Endothelial cell (in vitro differentiated cells): ENCODE data around the gene SPINK2. TPM values are rescaled to one million over a fixed set of nuclear protein-coding genes. Genes with fewer than 3 reads are reported as not detected.

ENCODE experiments used
- DNase-seq: peaks from one replicate; pipeline ENCODE4 v3.0.0; 2021; ENCODE audit warnings: low spot score
- H3K27ac Mint-ChIP-seq: one replicate; pipeline ENCODE4 v1.8.0; 2021; ENCODE audit warnings: mixed read lengths, inconsistent platforms; ENCODE audit not compliant: unreplicated experiment
- H3K27me3 Mint-ChIP-seq: one replicate; pipeline ENCODE4 v1.8.0; 2021; ENCODE audit warnings: mild to moderate bottlenecking, moderate library complexity, mixed read lengths, inconsistent platforms; ENCODE audit not compliant: unreplicated experiment
- H3K36me3 Mint-ChIP-seq: one replicate; pipeline ENCODE4 v1.8.0; 2021; ENCODE audit warnings: mild to moderate bottlenecking, low read depth, mixed read lengths, inconsistent platforms; ENCODE audit not compliant: unreplicated experiment
- H3K4me1 Mint-ChIP-seq: one replicate; pipeline ENCODE4 v1.8.0; 2021; ENCODE audit warnings: mild to moderate bottlenecking, mixed read lengths, inconsistent platforms; ENCODE audit not compliant: unreplicated experiment
- H3K4me3 Mint-ChIP-seq: one replicate; pipeline ENCODE4 v1.8.0; 2021; ENCODE audit warnings: mild to moderate bottlenecking, mixed read lengths, inconsistent platforms; ENCODE audit not compliant: unreplicated experiment
- H3K9me3 Mint-ChIP-seq: one replicate; pipeline ENCODE4 v1.8.0; 2021; ENCODE audit warnings: mixed read lengths, inconsistent platforms; ENCODE audit not compliant: unreplicated experiment
- total RNA-seq: library from RNA; stranded (reverse); fragmentation: NEBNext Ultra II Directional; extraction: Animal tissue kit (Norgen Biotek cat#: 25700); gene quantifications from one replicate; pipeline ENCODE4 v1.2.1, GENCODE V29; 2021; ENCODE audit not compliant: unreplicated experiment
- TF ChIP-seq, protein P1 (sequence below): fragments of 200-600 bp; sonication (generic); IDR thresholded peaks from one replicate; pipeline ENCODE4 v1.5.0; 2021; ENCODE audit warnings: antibody characterized with exemption; ENCODE audit not compliant: unreplicated experiment

The SPINK2 gene
- total RNA-seq, 1 donor from 2014 or later = not detected

DNA sequence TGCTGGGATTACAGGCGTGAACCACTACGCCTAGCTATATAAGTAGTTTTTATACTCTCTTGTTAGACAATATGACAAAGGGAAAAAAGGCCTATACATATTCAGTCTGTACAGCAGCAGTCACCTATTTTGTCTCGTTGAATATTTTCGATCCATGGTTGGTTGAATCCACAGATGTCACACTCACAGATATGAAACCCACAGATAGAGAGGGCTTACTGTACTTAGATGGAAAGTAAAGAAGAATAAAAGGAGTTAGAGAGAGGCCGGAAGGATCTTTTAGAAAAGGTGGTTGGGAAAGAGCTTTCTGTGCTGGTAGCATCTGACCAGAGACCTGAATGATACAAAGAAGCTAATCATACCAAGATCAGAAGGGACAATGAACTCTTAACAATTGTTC, 38.3 kb upstream of the SPINK2 start:
- no peaks in the 10 kb centered on the region for H3K4me1 Mint-ChIP-seq
- H3K27ac Mint-ChIP-seq = no peak overlapping the region
- peaks cover 3% of the 10 kb centered on the region for H3K27me3 Mint-ChIP-seq
- H3K4me3 Mint-ChIP-seq = no peak overlapping the region
- TF ChIP-seq, protein P1, sequence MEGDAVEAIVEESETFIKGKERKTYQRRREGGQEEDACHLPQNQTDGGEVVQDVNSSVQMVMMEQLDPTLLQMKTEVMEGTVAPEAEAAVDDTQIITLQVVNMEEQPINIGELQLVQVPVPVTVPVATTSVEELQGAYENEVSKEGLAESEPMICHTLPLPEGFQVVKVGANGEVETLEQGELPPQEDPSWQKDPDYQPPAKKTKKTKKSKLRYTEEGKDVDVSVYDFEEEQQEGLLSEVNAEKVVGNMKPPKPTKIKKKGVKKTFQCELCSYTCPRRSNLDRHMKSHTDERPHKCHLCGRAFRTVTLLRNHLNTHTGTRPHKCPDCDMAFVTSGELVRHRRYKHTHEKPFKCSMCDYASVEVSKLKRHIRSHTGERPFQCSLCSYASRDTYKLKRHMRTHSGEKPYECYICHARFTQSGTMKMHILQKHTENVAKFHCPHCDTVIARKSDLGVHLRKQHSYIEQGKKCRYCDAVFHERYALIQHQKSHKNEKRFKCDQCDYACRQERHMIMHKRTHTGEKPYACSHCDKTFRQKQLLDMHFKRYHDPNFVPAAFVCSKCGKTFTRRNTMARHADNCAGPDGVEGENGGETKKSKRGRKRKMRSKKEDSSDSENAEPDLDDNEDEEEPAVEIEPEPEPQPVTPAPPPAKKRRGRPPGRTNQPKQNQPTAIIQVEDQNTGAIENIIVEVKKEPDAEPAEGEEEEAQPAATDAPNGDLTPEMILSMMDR = no peak
- H3K36me3 Mint-ChIP-seq = no peaks in the 10 kb centered on the region
- no peaks in the 10 kb centered on the region for H3K9me3 Mint-ChIP-seq
- no peak for DNase-seq

DNA sequence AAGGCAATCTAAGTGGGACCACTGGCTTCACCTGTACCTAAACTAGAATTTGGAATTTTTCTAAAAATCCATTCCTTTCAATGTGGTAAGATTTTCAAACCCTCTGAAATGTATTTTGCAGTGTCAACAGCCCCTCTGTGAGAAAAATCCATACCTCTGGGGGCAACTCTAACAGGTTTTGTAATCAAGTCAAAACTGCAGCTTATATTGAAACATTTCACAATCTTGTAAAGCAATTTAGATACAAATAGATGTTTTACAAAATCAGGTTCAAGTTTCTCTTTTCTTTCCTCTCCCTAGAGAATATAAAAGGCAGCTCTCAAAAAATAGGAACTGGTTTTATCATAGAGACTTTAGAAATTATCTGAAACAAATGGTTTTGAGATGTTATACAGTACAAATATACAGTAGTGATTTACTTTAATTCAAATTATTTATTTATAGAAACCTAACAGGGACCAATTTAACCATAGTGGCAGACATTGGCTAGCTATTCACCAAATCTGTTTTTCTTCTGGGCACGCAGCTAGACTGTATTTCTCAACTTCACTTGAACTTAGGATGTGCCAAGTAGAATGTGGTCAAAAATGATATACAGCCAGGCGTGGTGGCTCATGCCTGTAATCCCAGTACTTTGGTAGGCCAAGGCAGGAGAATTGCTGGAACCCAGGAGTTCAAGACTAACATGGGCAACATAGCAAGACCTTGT, 36.3 kb upstream of the SPINK2 start:
- Mint-ChIP-seq H3K9me3 (no peaks in the 10 kb centered on the region), H3K4me3 (no peak overlapping the region), H3K27ac (no peak overlapping the region), H3K27me3 (peaks cover 3% of the 10 kb centered on the region), H3K4me1 (no peaks in the 10 kb centered on the region), H3K36me3 (no peaks in the 10 kb centered on the region)
- TF ChIP-seq, protein P1 = no peak
- DNase-seq = no peak

DNA sequence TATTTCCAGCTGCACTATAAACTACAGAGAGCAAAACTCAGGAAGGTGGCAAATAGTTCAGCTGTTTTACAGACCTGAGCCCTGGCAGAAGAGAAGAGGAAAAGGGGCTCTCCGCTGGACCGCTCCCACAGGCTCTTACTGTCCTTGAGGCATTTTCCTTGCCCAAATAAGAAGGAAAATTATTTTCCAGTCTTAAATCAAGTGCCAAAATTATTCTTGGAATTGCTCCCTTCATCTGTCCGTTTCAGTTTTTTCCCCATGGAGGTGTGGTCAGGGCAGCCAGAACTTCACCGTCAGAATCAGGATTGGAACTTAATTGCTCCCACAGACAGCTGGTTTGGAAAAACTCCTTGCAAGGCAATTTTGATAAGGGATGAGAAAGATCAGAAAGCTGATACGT, 35.2 kb upstream of the SPINK2 start:
- Mint-ChIP-seq H3K36me3 (no peaks in the 10 kb centered on the region), H3K27me3 (peaks cover 3% of the 10 kb centered on the region), H3K27ac (no peak overlapping the region), H3K9me3 (no peaks in the 10 kb centered on the region), H3K4me1 (no peaks in the 10 kb centered on the region), H3K4me3 (no peak overlapping the region)
- no peak for DNase-seq
- TF ChIP-seq, protein P1 = no peak

DNA sequence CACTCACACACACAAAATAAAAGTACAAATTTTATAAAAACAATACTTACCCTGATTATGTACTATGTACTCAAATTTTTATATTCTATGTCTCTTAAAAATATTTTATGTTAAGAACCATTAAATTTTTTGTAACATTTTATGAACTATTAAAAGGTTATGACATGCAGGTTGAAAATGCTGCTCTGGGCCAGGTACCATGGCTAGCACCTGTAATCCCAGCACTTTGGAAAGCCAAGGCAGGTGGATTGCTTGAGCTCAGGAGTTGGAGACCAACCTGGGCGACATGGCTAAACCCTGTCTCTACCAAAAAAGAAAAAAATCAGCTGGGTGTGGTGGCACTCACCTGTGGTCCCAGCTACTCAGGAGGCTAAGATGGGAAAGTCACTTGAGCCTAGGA, 29.4 kb upstream of the SPINK2 start:
- TF ChIP-seq, protein P1 = no peak
- no peak overlapping the region for H3K4me3 Mint-ChIP-seq
- no peaks in the 10 kb centered on the region for H3K9me3 Mint-ChIP-seq
- no peak for DNase-seq
- no peak overlapping the region for H3K27ac Mint-ChIP-seq
- H3K27me3 Mint-ChIP-seq = peaks cover 5% of the 10 kb centered on the region
- no peaks in the 10 kb centered on the region for H3K36me3 Mint-ChIP-seq
- H3K4me1 Mint-ChIP-seq = no peaks in the 10 kb centered on the region

DNA sequence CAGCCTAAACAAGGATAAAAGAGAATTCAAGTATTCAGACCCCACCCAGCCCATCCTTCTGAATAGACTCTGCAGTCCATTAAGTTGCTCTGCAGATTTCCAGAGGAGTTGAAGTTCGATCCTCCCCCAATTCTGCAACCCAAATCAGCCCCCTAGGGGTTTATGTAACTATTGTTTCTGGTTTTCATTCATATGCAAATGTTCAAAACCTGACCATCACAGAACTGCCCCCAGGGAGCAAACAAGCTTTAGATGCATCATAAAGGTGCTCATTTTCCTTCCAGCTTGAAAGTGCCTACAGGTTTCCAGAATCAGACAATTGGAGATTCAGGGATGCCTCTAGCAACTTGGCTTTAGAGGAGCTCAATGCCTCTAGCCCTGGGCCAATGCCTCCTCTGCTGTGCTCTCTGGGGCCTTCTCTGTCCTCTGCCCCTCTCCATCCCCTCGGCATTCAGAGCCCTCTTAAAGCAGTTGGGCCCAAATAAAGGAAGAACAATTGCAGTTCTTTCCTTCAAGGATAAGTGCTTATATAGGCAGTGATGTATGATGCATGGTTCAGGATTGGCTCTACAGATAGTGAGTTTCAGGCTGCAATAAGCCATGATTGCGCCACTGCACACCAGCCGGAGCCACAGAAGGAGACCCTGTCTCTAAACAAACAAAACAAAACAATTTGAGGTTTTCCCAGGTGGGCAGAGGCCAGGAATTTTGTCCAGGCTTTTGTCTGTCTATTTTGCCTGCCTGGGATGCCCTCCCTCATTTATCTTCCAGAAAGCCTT, 23.5 kb upstream of the SPINK2 start:
- no peak overlapping the region for H3K27ac Mint-ChIP-seq
- H3K4me1 Mint-ChIP-seq = no peaks in the 10 kb centered on the region
- no peaks in the 10 kb centered on the region for H3K9me3 Mint-ChIP-seq
- no peak overlapping the region for H3K4me3 Mint-ChIP-seq
- no peak for DNase-seq
- H3K27me3 Mint-ChIP-seq = peaks cover 9% of the 10 kb centered on the region
- TF ChIP-seq, protein P1 = no peak
- no peaks in the 10 kb centered on the region for H3K36me3 Mint-ChIP-seq
